Erythroblast (primary cell): Measurements from ENCODE around the gene ZNF536.

Experiments used
- GATA1 ChIP-seq: IDR thresholded peaks from 2 replicates; pipeline ENCODE4 v1.6.1; 2011; ENCODE audit warnings: low read depth, mild to moderate bottlenecking, control low read depth, low read length, moderate library complexity
- POLR2A ChIP-seq: IDR thresholded peaks from 2 replicates; pipeline ENCODE4 v1.6.1; 2011; ENCODE audit warnings: mild to moderate bottlenecking, low read length

GRCh38 chr19:30385666-30386065 lies 13.5 kb downstream of the ZNF536 start:
- TF ChIP-seq POLR2A (no peak), GATA1 (no peak)
